ENCODE measurements around the gene SCAMP2.

DNA sequence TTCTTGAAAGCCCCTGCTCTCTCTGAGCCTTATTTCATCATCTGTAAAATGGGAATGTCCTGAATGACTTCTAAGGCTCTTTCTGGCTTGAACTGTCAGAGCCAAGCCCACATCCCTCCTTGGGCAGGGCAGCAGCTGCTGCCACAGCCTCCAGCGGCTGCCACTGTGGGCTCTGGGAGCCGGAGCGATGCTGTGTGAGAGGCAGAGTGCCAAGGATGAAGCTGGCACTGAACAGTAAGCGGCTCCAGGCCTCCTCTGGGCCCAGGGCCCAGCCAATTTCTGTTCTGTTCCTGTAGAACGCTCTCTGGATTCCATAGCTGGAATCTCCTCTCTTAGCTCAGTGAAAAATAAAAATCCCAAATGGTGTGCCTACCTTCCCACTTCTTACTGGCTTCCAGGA lies 42.3 kb downstream of the SCAMP2 start:
- TF ChIP-seq, protein P1, sequence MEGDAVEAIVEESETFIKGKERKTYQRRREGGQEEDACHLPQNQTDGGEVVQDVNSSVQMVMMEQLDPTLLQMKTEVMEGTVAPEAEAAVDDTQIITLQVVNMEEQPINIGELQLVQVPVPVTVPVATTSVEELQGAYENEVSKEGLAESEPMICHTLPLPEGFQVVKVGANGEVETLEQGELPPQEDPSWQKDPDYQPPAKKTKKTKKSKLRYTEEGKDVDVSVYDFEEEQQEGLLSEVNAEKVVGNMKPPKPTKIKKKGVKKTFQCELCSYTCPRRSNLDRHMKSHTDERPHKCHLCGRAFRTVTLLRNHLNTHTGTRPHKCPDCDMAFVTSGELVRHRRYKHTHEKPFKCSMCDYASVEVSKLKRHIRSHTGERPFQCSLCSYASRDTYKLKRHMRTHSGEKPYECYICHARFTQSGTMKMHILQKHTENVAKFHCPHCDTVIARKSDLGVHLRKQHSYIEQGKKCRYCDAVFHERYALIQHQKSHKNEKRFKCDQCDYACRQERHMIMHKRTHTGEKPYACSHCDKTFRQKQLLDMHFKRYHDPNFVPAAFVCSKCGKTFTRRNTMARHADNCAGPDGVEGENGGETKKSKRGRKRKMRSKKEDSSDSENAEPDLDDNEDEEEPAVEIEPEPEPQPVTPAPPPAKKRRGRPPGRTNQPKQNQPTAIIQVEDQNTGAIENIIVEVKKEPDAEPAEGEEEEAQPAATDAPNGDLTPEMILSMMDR (IDR thresholded peaks at IDR 0.05; ENCODE audit: low read depth, low read length): no peak
- no peak for TF ChIP-seq EZH2phosphoT487 (IDR thresholded peaks at IDR 0.05; ENCODE audit: low read depth)
